Naive B cell (primary cell): ENCODE data around the gene TRAPPC1. TPM values are rescaled to one million over a fixed set of nuclear protein-coding genes. Genes with fewer than 3 reads are reported as not detected.
A peak's percentile ranks its signal among the peaks of the same experiment; 100 is the strongest.

ENCODE experiments used
- ATAC-seq, 2 donors: fragments of 150-1000 bp; cut with Tn5 transposase; 2 replicates each; pipeline ENCODE4 v1.10.0; 2021; ENCODE audit warnings: low read depth in 2 of 2, mild to moderate bottlenecking in 2 of 2, moderate library complexity in 2 of 2
- DNase-seq: peaks from one replicate; pipeline ENCODE4 v3.0.0; 2022
- H3K27ac Mint-ChIP-seq, 6 donors: one replicate each; pipeline ENCODE4 v1.8.0; 2020 to 2022; ENCODE audit warnings: mild to moderate bottlenecking in 6 of 6, mixed read lengths in 6 of 6, moderate library complexity in 5 of 6, inconsistent platforms in 2 of 6
- H3K27me3 Mint-ChIP-seq, 3 donors: one replicate each; pipeline ENCODE4 v1.8.0; 2021 to 2022; ENCODE audit warnings: mixed read lengths in 3 of 3, mild to moderate bottlenecking in 1 of 3
- H3K36me3 Mint-ChIP-seq, 2 donors: one replicate each; pipeline ENCODE4 v1.8.0; 2020 to 2022; ENCODE audit warnings: mixed read lengths in 2 of 2, inconsistent platforms in 1 of 2, mild to moderate bottlenecking in 1 of 2
- H3K4me1 Mint-ChIP-seq, 3 donors: one replicate each; pipeline ENCODE4 v1.8.0; 2020 to 2022; ENCODE audit warnings: mixed read lengths in 3 of 3, inconsistent platforms in 1 of 3, mild to moderate bottlenecking in 1 of 3, moderate library complexity in 1 of 3
- H3K4me3 Mint-ChIP-seq, 8 donors: one replicate each; pipeline ENCODE4 v1.8.0; 2020 to 2022; ENCODE audit warnings: mild to moderate bottlenecking in 8 of 8, mixed read lengths in 8 of 8, moderate library complexity in 8 of 8, inconsistent platforms in 2 of 8
- H3K9me3 Mint-ChIP-seq, 7 donors: one replicate each; pipeline ENCODE4 v1.8.0; 2020 to 2022; ENCODE audit warnings: mixed read lengths in 7 of 7, mild to moderate bottlenecking in 5 of 7, inconsistent platforms in 2 of 7, moderate library complexity in 1 of 7
- polyA plus RNA-seq, 6 donors: library from polyadenylated mRNA; unstranded; fragments of 300-500 nt; fragmentation: Illumina TruSeq; gene quantifications; one replicate each; pipeline ENCODE4 v1.2.3, GENCODE V29; 2021; ENCODE audit warnings: low read depth in 6 of 6

Gene TRAPPC1
- polyA plus RNA-seq, 6 donors from 2014 or later: 202 to 349 (median 224) TPM

GRCh38 chr17:7887482-7888183 is 44.1 kb downstream of the TRAPPC1 start:
- H3K27ac Mint-ChIP-seq: no peak overlapping the region
- no peak overlapping the region for H3K4me3 Mint-ChIP-seq
- ATAC-seq: peak; percentile 65 to 67
- no peaks in the 10 kb centered on the region for H3K36me3 Mint-ChIP-seq
- H3K4me1 Mint-ChIP-seq: peaks cover 0 to 9% (median 0%) of the 10 kb centered on the region in 3 donors
- H3K9me3 Mint-ChIP-seq: no peaks in the 10 kb centered on the region
- H3K27me3 Mint-ChIP-seq: no peaks in the 10 kb centered on the region
- DNase-seq: peak; percentile 71

GRCh38 chr17:7887038-7887481 is 44.7 kb downstream of the TRAPPC1 start:
- DNase-seq (no peak), ATAC-seq (peak; percentile 6 to 17)
- Mint-ChIP-seq H3K4me3 (no peak overlapping the region), H3K9me3 (no peaks in the 10 kb centered on the region), H3K36me3 (no peaks in the 10 kb centered on the region), H3K27ac (no peak overlapping the region), H3K27me3 (no peaks in the 10 kb centered on the region), H3K4me1 (peaks cover 0 to 9% (median 0%) of the 10 kb centered on the region in 3 donors)

GRCh38 chr17:7886227-7887037 is 45.3 kb downstream of the TRAPPC1 start:
- ATAC-seq (peak in 1 of 2 donors; percentile 5), DNase-seq (peak; percentile 28)
- Mint-ChIP-seq H3K4me1 (peaks cover 0 to 9% (median 0%) of the 10 kb centered on the region in 3 donors), H3K4me3 (no peak overlapping the region), H3K27ac (peak overlapping the region in 1 of 6 donors; percentile 97), H3K27me3 (no peaks in the 10 kb centered on the region), H3K36me3 (no peaks in the 10 kb centered on the region), H3K9me3 (no peaks in the 10 kb centered on the region)

DNA sequence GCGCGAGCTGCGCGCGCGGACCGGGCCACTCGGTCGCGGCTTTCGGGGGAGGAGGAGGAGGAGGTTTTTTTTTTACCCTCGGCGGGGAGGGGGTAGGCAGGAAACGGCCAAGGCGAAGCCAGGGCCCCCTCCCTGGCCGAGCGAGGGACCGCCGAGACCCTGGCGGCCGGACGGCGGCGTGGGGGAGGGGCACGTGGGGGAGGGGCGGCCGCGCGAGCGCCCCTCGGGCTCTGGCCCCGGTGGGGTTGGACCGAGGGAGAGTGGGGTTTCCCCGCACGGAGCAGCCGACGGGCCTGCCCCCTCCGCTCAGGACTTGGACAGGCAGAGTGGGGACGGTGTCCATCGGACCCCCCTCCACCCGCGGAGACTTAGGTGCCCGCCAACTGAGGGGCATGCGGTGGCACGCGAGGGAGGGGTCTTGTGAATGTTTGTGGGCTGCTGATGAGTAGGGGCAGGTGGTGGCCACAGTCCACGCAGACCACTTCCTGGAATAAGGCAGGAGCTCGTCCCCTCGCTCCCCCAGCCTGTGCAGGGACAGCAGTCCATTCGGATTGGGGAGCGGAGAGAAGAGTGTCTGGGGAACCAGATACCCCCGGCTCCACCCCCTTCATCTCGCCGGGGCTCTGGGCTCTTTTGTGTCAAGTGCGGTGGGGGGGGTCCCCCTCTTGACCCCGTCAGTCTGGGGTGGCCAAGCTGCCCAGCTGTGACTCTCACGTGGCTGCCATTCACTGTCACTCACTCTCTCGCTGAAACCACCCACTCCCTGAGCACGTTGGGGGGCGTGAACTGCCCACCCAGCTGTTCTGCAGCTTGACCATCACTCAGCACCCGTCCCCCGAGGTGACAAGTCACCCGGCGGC is 46.1 kb downstream of the TRAPPC1 start:
- DNase-seq (peak; percentile 44), ATAC-seq (peak; percentile 24 to 39)
- H3K27ac Mint-ChIP-seq: peak overlapping the region in 1 of 6 donors; percentile 97
- H3K27me3 Mint-ChIP-seq: no peaks in the 10 kb centered on the region
- peaks cover 0 to 9% (median 0%) of the 10 kb centered on the region in 3 donors for H3K4me1 Mint-ChIP-seq
- peak overlapping the region in 5 of 8 donors; percentile 36 to 81 (median 54) for H3K4me3 Mint-ChIP-seq
- no peaks in the 10 kb centered on the region for H3K36me3 Mint-ChIP-seq
- H3K9me3 Mint-ChIP-seq: no peaks in the 10 kb centered on the region

DNA sequence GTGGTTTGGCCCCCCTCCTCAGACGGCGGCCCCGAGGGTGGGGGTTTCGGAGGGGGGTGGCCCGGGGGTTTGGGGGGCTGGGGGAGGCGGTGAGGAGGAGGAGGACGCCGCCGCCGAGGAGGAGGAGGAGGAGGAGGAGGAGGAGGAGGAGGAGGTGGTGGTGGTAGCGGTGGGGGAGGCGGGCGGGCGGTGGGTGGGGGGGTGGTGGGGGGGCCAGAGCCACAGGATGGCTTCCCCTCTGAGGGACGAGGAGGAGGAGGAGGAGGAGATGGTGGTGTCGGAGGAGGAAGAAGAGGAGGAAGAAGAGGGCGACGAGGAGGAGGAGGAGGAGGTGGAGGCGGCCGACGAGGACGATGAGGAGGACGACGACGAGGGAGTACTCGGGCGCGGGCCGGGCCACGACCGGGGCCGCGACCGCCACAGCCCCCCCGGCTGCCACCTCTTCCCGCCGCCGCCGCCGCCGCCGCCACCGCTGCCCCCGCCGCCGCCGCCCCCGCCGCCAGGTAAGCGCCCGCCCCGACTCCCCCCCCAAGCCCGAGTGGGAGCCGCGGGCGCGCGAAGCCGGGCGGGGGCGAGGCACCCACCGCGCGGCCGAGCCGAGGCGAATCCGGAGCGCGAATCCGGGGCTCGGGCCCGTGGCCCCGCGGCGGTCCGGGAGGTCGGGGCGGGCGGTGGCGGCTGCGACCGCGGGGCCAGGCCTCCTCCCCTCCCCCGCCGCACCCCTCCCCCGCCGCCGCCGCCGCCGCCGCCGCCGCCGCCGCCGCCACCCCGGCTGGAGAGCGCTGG is 47.0 kb downstream of the TRAPPC1 start:
- Mint-ChIP-seq H3K36me3 (no peaks in the 10 kb centered on the region), H3K4me1 (peaks cover 0 to 6% (median 0%) of the 10 kb centered on the region in 3 donors), H3K9me3 (no peaks in the 10 kb centered on the region), H3K27me3 (no peaks in the 10 kb centered on the region), H3K4me3 (peak overlapping the region in 7 of 8 donors; percentile 59 to 93 (median 73)), H3K27ac (peak overlapping the region in 3 of 6 donors; percentile 25 to 70 (median 61))
- DNase-seq: peak; percentile 31
- ATAC-seq: peak; percentile 6 to 31

DNA sequence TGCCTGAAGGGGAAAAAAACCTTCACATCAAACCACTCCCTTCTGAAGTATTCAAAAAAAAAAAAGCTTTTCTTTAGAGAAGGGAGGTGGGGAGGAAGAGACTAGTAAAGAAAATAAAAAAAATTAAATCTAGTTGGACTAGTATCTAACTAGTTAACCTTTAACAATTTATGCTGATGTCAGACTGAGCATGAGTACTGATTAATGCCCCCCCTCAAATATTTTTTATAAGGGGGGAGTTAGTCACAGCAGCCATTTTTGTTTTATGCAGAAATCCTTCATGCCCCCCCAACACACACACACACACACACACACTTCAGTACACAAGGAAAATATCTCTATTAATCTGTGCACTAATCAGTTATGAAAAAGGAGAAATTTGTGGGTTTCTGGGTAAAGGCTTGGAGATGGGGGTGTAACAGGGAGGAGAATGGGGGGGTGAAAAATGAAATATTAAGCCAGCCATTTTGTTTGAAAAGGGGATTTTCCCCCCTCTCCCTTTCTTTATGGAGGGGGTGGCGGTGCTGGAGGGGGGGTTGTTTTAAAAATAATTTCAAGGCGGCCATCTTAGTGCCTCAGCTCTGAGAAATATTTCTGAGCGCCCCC is 47.9 kb downstream of the TRAPPC1 start:
- H3K27ac Mint-ChIP-seq: peak overlapping the region in 4 of 6 donors; percentile 3 to 82 (median 68)
- ATAC-seq: peak; percentile 7 to 14
- H3K36me3 Mint-ChIP-seq: no peaks in the 10 kb centered on the region

GRCh38 chr17:7882629-7883028 is 49.1 kb downstream of the TRAPPC1 start:
- Mint-ChIP-seq H3K27ac (no peak overlapping the region), H3K9me3 (no peaks in the 10 kb centered on the region), H3K27me3 (no peaks in the 10 kb centered on the region), H3K4me1 (peaks cover 0 to 6% (median 0%) of the 10 kb centered on the region in 3 donors), H3K36me3 (no peaks in the 10 kb centered on the region), H3K4me3 (no peak overlapping the region)
- ATAC-seq (no peak), DNase-seq (no peak)

More for the DNA sequence above, 47.9 kb downstream of the TRAPPC1 start:
- Mint-ChIP-seq H3K4me1 (peaks cover 0 to 6% (median 0%) of the 10 kb centered on the region in 3 donors), H3K27me3 (no peaks in the 10 kb centered on the region), H3K4me3 (peak overlapping the region in 7 of 8 donors; percentile 63 to 93 (median 86)), H3K9me3 (no peaks in the 10 kb centered on the region)
- DNase-seq: peak; percentile 29

DNA sequence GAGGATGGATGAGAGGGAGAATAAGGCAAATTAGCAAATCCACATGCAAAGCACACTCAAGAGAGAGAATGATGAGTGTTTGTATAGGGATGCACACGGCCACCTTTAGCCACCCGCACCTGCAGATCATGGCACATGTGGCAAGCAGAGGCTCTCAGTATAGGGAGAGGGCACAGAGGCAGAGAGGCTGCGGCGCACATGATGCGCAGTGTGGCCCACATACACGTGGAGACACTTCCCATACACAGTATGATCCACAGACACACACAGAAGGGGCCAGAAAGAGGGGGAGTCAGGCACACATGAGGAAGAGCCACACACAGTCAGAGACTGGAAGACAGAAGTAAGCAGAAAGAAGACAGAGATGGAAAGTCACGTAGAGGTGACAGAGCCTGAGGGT is 49.7 kb downstream of the TRAPPC1 start:
- Mint-ChIP-seq H3K27ac (no peak overlapping the region), H3K4me3 (no peak overlapping the region), H3K36me3 (no peaks in the 10 kb centered on the region), H3K9me3 (no peaks in the 10 kb centered on the region), H3K27me3 (no peaks in the 10 kb centered on the region), H3K4me1 (peaks cover 0 to 6% (median 0%) of the 10 kb centered on the region in 3 donors)
- DNase-seq: no peak
- no peak for ATAC-seq

DNA sequence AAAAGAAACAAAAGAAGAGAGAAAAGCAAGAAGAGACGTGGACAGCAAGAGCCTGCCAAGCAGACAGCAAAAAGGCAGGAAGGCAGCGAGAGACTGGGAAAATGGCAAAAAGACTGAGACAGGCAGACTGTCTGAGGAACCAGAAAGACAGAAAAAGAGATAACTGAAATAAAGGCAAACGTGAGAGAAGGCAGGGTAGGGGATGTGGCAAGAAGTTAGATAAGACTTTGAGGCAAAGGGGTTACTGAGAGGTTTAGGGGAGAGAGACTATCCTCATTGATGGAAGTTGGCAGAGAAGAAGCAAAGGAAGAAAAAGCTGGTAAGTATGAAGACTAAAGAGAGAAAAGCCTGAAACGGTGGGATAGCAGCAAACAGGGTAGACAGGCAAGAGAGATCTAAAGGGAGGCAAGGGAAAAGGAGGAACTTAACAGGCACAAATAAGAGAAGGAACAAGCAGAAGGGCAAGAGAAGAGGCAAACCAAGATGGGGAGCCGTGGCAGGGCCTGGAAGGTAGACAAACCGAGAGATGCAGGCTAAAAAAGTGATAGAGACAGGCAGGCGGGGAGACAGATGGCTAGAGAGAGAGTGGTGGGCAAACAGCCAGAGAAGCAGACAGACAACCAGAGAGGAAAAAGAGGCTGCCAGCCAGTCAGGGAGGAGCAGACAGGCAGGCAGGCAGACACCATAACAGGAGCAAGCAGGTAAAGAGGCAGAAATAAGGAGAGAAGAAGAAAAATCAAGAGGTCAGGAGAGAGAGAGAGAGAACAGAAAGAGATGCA is 50.3 kb downstream of the TRAPPC1 start:
- H3K36me3 Mint-ChIP-seq: no peaks in the 10 kb centered on the region
- ATAC-seq: no peak
- no peak overlapping the region for H3K27ac Mint-ChIP-seq
- H3K4me3 Mint-ChIP-seq: no peak overlapping the region
- H3K4me1 Mint-ChIP-seq: peaks cover 1 to 10% (median 3%) of the 10 kb centered on the region in 3 donors
- DNase-seq: no peak
- H3K9me3 Mint-ChIP-seq: no peaks in the 10 kb centered on the region
- H3K27me3 Mint-ChIP-seq: no peaks in the 10 kb centered on the region
